CD4-positive, alpha-beta T cell (primary cell): ENCODE results near the gene WASF1. TPM values are rescaled to one million over a fixed set of nuclear protein-coding genes. Genes with fewer than 3 reads are reported as not detected.

Source experiments
- ATAC-seq: fragments of 200-7000 bp; cut with Tn5 transposase; one replicate; pipeline ENCODE4 v1.10.0; 2022; ENCODE audit warnings: mild to moderate bottlenecking; ENCODE audit not compliant: poor library complexity
- CTCF ChIA-PET: fragments of 350-600 bp; sonication (Branson Sonifier 250); formaldehyde crosslinking; loops from one replicate; lab custom pipeline; 2021; ENCODE audit warnings: antibody characterized with exemption, inconsistent platforms; lab: Charles Lee
- POLR2A ChIA-PET: fragments of 350-600 bp; sonication (Branson Sonifier 250); formaldehyde crosslinking; loops from one replicate; lab custom pipeline; 2021; ENCODE audit warnings: antibody characterized with exemption, inconsistent platforms; lab: Charles Lee
- DNase-seq, 14 experiments: peaks; one replicate each; pipeline ENCODE4 v3.0.0-alpha.2; 2013 to 2020; ENCODE audit warnings: mixed read lengths in 2 of 14
- H3K27ac ChIP-seq, 2 donors: one replicate each; pipeline versions ENCODE4 v1.5.1 to v1.7.0; 2013; ENCODE audit warnings: low read length in 2 of 2, low read depth in 1 of 2, mild to moderate bottlenecking in 1 of 2
- H3K27me3 ChIP-seq, 2 experiments: 1 replicate in 1 of 2; 2 replicates in 1 of 2; pipeline versions ENCODE4 v1.6.1 to v1.7.0; 2013; ENCODE audit warnings: low read length in 2 of 2, control low read depth in 1 of 2, mild to moderate bottlenecking in 1 of 2, moderate library complexity in 1 of 2; ENCODE audit not compliant: insufficient read depth in 2 of 2, control insufficient read depth in 1 of 2
- H3K36me3 ChIP-seq: one replicate; pipeline ENCODE4 v1.6.1; 2013; ENCODE audit warnings: low read length, control low read depth; ENCODE audit not compliant: insufficient read depth
- H3K4me1 ChIP-seq: one replicate; pipeline ENCODE4 v1.6.1; 2013; ENCODE audit warnings: low read length, control low read depth; ENCODE audit not compliant: insufficient read depth
- H3K4me3 ChIP-seq: one replicate; pipeline ENCODE4 v1.5.1; 2013; ENCODE audit warnings: mild to moderate bottlenecking, low read length, moderate library complexity
- H3K9me3 ChIP-seq, 2 experiments: 1 replicate in 1 of 2; 2 replicates in 1 of 2; pipeline versions ENCODE4 v1.6.1 to v1.7.0; 2013; ENCODE audit warnings: low read length in 2 of 2, mild to moderate bottlenecking in 2 of 2, control low read depth in 1 of 2, moderate library complexity in 1 of 2; ENCODE audit not compliant: control insufficient read depth in 1 of 2, insufficient read depth in 1 of 2
- H3K27ac Mint-ChIP-seq: one replicate; pipeline ENCODE4 v1.8.0; 2020; ENCODE audit warnings: mixed read lengths
- H3K27me3 Mint-ChIP-seq: one replicate; pipeline ENCODE4 v1.8.0; 2021; ENCODE audit warnings: mixed read lengths
- H3K36me3 Mint-ChIP-seq: one replicate; pipeline ENCODE4 v1.8.0; 2021; ENCODE audit warnings: low read depth, mixed read lengths
- H3K4me1 Mint-ChIP-seq: one replicate; pipeline ENCODE4 v1.8.0; 2021; ENCODE audit warnings: low read depth, mixed read lengths
- H3K4me3 Mint-ChIP-seq: one replicate; pipeline ENCODE4 v1.8.0; 2020; ENCODE audit warnings: mild to moderate bottlenecking, mixed read lengths
- H3K9me3 Mint-ChIP-seq: one replicate; pipeline ENCODE4 v1.8.0; 2020; ENCODE audit warnings: mixed read lengths
- CTCF ChIP-seq: fragments of 200-600 bp; IDR thresholded peaks from one replicate; pipeline ENCODE4 v1.8.0; 2022; ENCODE audit warnings: antibody characterized with exemption, mild to moderate bottlenecking
- intact Hi-C, 2 experiments: fragments of 100-400 bp; cut with DNase I in 1 of 2; cut with micrococcal nuclease in 1 of 2; formaldehyde crosslinking; loops; one replicate each; pipeline versions ENCODE4 v1.15.1 to v1.9.0; 2023 to 2025; cut with DNase I, micrococcal nuclease
- total RNA-seq, 174 experiments: library from RNA in 2 of 174; stranded (reverse) in 2 of 174; gene quantifications; one replicate each; pipeline ENCODE4 v1.2.3 and lab custom pipeline; 2021 to 2026

The WASF1 gene
- total RNA-seq, 2 experiments from 2014 or later, result 0.19 to 0.22 TPM

GRCh38 chr6:110173506-110174132, 5.9 kb downstream of the WASF1 start:
- POLR2A ChIA-PET, result no interaction called here
- H3K36me3 ChIP-seq, result no peaks in the 10 kb centered on the region
- DNase-seq (no peak), ATAC-seq (no peak)
- CTCF ChIA-PET, result no interaction called here
- no peak overlapping the region for H3K4me3 ChIP-seq
- no peaks in the 10 kb centered on the region for H3K9me3 ChIP-seq
- no peak overlapping the region for H3K27ac ChIP-seq
- H3K36me3 Mint-ChIP-seq, result no peaks in the 10 kb centered on the region
- peaks cover 45% of the 10 kb centered on the region for H3K27me3 Mint-ChIP-seq
- H3K27me3 ChIP-seq, result peaks cover 7 to 18% of the 10 kb centered on the region in 2 experiments
- no peaks in the 10 kb centered on the region for H3K9me3 Mint-ChIP-seq
- intact Hi-C loops, result loop anchor here in 1 of 2 experiments (10.0 kb wide), 2 partner anchors 799 to 1879 kb away; partner anchors contain the start of gene AFG1L
- peaks cover 5% of the 10 kb centered on the region for H3K4me1 Mint-ChIP-seq
- H3K4me3 Mint-ChIP-seq, result no peak overlapping the region
- no peak for TF ChIP-seq CTCF
- H3K4me1 ChIP-seq, result peaks cover 3% of the 10 kb centered on the region
- no peak overlapping the region for H3K27ac Mint-ChIP-seq

GRCh38 chr6:110170081-110170480, 9.4 kb downstream of the WASF1 start:
- ChIA-PET POLR2A (no interaction called here), CTCF (no interaction called here)

GRCh38 chr6:110158479-110158878, 21.0 kb downstream of the WASF1 start:
- ChIA-PET CTCF (no interaction called here), POLR2A (no interaction called here)
- H3K4me3 Mint-ChIP-seq, result no peak overlapping the region
- H3K4me1 Mint-ChIP-seq, result no peaks in the 10 kb centered on the region
- no peak for TF ChIP-seq CTCF
- H3K27ac Mint-ChIP-seq, result no peak overlapping the region
- no peaks in the 10 kb centered on the region for H3K36me3 Mint-ChIP-seq
- H3K36me3 ChIP-seq, result no peaks in the 10 kb centered on the region
- H3K4me3 ChIP-seq, result no peak overlapping the region
- intact Hi-C loops, result no loop called here
- peaks cover 47% of the 10 kb centered on the region for H3K27me3 Mint-ChIP-seq
- ATAC-seq (no peak), DNase-seq (no peak)
- no peaks in the 10 kb centered on the region for H3K9me3 Mint-ChIP-seq
- H3K4me1 ChIP-seq, result no peaks in the 10 kb centered on the region
- H3K27ac ChIP-seq, result no peak overlapping the region
- H3K9me3 ChIP-seq, result no peaks in the 10 kb centered on the region
- H3K27me3 ChIP-seq, result peaks cover 4 to 12% of the 10 kb centered on the region in 2 experiments

More at GRCh38 chr6:110170081-110170480, 9.4 kb downstream of the WASF1 start:
- Histone ChIP-seq H3K4me3 (no peak overlapping the region), H3K36me3 (no peaks in the 10 kb centered on the region), H3K27ac (no peak overlapping the region), H3K4me1 (no peaks in the 10 kb centered on the region), H3K27me3 (peaks cover 10 to 16% of the 10 kb centered on the region in 2 experiments), H3K9me3 (no peaks in the 10 kb centered on the region)
- Mint-ChIP-seq H3K27me3 (peaks cover 44% of the 10 kb centered on the region), H3K4me1 (no peaks in the 10 kb centered on the region), H3K36me3 (no peaks in the 10 kb centered on the region), H3K27ac (no peak overlapping the region), H3K9me3 (no peaks in the 10 kb centered on the region), H3K4me3 (no peak overlapping the region)
- TF ChIP-seq CTCF, result no peak
- intact Hi-C loops, result loop anchor here in 1 of 2 experiments (10.0 kb wide), 2 partner anchors 795 to 1875 kb away; partner anchors contain the start of gene AFG1L
- ATAC-seq (no peak), DNase-seq (no peak)
